GM18861 (cell line): ENCODE measurements around the gene EMD.

Experiments
- ATAC-seq: cut with Tn5 transposase; IDR thresholded peaks from one replicate; pipeline ENCODE4 v1.9.1; 2021; ENCODE audit not compliant: unreplicated experiment

The EMD gene

DNA sequence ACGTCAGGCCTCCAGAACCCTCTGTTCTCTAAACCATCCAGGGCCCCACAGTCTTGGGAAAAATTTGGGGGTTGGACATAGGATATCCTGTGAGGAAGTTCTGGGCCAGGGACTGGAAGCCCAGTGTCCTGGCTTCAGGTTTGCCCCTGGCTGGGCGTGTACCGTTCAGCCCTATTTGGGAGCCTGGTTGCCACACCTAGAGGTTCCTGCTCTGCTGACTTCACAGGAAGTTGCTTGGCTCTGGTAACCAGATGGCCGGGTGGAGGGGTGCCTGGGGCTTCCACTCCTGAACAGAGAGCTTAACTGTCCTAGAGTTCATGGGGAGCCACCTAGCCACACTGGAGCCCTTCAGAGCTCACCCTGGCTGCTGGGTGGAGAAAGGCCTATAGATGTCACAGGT, 33.4 kb downstream of the EMD start:
- no peak for ATAC-seq

DNA sequence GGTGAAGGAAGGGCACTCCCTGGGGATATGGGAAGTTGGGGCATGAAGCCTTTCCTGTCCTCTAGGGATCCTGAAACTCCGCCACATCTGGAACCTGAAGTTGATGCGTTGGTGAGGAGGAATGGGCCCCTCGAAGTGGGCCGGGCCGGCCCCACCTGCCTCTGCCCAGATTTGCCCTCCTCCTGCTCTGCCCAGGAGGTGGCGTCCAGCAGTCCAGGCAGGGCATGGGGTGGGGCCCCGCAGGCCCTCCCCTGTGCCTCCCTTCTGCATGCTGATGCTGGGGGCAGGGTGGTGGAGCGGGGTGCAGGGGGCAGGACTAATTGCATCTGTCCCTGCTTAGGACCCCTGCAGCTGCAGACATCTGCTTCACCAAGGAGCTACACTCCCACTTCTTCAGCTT, 34.0 kb downstream of the EMD start:
- no peak for ATAC-seq

DNA sequence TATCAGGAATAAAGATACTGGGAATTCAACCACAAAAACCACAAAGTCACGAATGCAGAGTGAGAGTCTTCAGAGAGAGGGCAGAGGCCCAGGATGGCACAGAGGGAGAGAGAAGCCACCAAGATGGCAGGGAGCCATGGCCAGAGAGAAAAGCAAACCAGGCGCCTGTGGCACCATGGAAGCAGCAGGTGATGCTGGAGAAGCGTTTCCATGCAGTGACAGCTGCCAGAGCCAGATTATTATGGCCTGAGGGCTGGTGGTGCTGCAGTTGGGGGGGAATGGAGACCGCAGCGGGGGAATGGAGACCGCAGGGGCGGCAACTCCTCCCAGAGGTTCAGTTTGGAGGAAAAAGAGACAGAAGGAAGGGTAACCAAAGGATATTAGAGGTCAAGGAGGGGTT, 38.1 kb downstream of the EMD start:
- no peak for ATAC-seq

DNA sequence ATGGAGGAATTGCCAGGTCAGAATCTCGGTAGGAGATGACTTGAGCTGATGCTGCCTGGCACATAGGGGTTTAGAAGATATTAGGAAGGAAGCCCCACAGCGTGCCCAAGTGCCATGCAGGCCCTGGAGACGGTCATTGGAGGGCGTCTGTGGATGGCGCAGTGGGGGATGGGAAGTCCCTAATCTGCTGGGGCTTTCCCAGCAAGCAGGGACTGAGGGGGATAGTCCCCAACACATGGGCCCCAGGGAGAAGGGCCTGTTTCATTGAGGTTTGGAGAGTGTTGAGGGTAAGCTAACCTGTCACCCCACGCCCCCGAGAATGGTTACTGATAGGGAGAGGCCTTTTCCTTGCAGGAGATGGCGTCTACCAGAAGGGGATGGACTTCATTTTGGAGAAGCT, 40.1 kb downstream of the EMD start:
- no peak for ATAC-seq

DNA sequence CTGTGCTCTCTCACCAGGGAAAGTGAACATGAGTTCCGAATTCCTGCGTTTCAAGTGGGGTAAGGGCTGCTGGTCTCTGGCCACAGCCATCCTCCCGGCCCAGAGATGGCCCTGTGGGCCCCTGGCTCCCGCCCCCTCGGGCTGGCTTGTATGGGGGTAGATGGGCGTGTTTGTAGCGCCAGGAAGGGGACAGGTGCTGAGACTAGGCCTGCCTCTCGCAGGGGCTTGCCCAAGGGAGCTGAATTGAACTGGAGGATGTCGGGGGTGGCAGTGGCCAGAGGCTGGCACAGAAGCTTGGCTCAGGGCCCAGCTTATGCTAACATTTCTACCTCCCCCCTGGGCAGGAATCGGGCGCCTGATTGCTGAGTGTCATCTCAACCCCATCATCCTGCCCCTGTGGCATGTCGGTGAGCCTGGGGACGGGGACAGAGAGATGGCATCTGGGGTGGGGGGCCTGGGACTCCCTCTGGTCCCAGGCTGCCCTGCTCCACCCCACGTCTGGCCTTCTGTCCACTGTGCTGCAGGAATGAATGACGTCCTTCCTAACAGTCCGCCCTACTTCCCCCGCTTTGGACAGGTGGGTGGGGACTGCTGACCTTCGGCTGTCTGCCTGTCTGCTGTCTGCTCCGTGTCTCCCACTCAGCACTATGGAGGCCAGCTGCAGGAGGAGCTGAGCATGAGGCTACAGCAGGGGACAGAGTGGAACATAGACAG, 40.8 kb downstream of the EMD start:
- no peak for ATAC-seq

DNA sequence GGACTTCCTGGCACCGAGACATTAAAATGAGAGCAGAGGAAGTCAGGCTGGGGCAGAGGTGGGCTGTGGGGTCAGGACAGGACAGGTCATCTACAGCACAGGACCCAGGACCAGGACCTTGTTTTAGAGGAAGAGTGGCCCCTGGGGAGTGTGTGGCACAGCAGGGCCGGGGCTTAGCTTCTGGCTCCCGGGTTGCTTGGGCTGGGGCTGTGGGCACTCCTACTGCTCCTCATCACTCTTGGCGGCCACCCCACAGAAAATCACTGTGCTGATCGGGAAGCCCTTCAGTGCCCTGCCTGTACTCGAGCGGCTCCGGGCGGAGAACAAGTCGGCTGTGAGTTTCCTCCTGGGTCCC, 41.3 kb downstream of the EMD start:
- no peak for ATAC-seq

DNA sequence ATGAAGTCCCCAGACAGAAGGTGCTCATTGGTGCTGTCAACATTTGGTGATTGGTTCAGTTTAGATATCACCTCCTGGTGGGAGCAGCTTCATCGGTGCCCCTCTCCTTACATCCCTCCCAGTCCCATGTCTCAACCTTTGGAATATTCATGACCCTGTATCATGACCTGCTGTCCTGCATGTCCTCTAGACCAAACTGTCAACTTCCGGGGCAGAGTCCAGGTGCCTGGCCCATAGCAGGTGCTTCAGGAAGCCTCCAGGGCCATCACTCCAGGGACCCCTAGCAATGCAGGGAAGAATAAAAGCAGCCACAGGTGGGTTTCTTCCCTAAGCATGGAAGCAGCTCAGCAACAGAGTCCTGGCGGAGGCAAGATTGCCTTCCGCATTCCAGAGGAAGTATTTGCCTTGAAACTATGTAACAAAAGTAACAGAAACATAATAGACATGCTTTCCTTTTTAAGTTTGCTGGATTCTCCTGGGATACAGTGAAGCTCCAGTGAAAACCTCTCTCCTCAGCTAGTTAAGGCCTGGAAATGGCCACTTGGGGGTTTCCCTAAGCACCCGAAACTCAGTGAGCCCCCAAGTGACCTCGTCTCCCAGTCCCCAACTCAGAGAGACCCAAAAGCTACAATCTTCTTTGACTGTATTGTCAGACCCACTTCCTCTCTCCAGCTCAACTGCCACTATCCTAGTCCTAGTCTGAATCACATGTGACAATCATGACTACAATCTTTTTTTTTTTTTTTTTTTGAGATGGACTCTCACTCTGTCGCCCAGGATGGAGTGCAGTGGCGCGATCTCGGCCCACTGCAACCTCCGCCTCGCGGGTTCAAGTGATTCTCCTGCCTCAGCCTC, 48.0 kb downstream of the EMD start:
- no peak for ATAC-seq

DNA sequence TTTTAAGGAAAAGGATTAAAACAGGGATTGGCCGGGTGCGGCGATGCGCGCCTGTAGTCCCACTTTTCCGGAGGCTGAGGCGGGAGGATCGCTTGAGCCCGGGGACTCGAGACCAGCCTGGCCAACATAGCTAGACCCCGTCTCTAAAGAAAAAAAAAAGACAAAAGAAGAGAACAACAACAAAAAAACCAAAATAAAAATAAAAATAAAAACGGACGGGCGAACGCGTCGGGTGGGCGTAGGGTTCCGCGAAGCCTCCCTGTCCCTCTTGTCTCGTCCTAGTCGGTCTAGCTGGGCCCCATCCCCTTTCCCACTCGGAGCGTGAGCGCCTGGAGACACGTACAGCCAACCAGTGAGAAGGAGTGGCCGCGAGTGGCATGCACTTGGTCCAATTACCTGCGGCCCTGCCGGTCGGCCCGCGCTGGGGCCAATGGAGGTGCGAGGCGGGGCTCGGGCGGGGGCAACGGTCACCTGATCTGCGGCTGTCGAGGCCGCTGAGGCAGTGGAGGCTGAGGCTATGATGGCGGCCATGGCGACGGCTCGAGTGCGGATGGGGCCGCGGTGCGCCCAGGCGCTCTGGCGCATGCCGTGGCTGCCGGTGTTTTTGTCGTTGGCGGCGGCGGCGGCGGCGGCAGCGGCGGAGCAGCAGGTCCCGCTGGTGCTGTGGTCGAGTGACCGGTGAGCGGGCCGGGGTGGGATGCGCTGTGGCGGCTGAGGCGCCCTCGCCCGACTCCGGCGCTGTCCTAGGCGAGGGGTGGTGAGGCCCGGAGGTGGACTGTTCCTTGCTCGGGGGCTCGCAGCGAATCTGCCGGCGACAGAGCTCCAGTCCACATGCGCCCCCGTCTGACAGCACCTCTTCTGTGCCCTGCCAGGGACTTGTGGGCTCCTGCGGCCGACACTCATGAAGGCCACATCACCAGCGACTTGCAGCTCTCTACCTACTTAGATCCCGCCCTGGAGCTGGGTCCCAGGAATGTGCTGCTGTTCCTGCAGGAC, 49.4 kb downstream of the EMD start, which contains the start of gene ATP6AP1:
TSS of gene ATP6AP1 (plus strand) at position 502 of the 996 bp plus-strand sequence. CDS start at position 518, 16 bp downstream.
- peak; percentile 95 for ATAC-seq

DNA sequence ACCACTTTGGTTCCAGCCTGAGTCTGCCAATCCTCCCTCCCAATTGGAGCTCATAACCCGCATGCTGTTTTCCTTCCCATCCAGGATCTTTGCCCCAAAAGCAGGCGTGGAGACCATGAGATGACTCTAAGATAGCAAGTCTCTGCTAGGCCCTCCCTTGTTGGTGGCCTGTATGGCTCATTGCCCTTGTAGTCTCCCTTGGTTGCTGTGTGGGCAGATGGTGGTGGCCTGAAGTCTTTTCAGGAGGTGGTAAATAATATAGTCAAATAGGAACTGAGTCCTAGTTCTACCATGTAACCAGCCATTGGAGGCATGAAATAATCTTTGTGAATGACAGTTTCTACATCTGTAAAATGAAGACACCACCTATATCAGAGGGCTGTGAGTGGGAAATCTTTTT, 50.6 kb downstream of the EMD start:
- no peak for ATAC-seq

DNA sequence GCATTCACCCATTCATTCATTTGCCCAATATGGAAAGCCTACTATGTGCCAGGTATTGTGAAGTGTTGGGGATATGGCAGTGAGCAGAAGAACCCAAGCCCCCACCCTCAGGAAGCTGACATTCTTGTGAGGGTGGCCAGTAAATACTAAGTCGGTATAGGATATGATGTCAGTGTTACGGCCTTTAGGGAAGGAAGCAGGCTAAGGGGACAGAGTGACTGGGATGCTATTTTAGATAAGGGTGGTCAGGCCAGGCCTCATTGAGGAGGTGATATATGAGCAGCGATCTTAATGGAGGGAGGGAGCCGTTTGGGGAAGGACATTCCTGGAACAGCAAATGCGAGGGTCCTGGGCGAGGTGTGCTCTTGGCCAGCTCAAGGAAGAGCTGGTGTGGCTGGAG, 51.4 kb downstream of the EMD start:
- ATAC-seq: no peak

DNA sequence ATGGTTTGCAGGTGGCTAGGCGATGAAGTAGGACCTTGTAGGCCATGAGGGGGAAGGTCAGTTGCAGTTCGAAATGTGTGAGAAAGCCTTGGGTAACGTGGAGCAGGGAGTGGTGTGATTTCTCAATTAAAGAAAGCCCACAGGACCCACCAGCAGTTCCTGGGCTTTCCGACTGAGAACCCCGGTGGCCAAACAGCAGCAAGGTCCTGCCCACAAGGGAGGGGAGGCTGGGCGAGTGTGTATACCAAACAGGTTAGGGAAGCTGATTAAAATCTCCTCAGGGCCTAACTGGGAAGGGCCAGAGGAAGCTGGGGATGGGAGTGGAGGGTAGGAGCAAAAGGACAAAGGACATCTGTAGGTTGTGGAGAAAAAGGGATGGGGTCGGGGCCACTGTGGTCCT, 51.8 kb downstream of the EMD start:
- ATAC-seq: no peak
